Osteoblast (primary cell): ENCODE results near the gene METTL17. TPM values are rescaled to one million over a fixed set of nuclear protein-coding genes. Genes with fewer than 3 reads are reported as not detected.

Experiments used
- DNase-seq: peaks from one replicate; pipeline ENCODE4 v3.0.0; 2011; ENCODE audit warnings: low spot score, mixed read lengths; ENCODE audit not compliant: insufficient read length; ENCODE audit errors: missing footprints
- H2AFZ ChIP-seq: 2 replicates; pipeline ENCODE4 v1.6.0; 2011; ENCODE audit warnings: mild to moderate bottlenecking, low read length
- H3K27ac ChIP-seq: 2 replicates; pipeline ENCODE4 v1.5.1; 2011; ENCODE audit warnings: mild to moderate bottlenecking, low read depth, low read length, moderate library complexity
- H3K27me3 ChIP-seq: 2 replicates; pipeline ENCODE4 v1.6.0; 2012; ENCODE audit warnings: mild to moderate bottlenecking, control low read depth, inconsistent platforms, low read length, moderate library complexity; ENCODE audit not compliant: insufficient read depth
- H3K36me3 ChIP-seq: 2 replicates; pipeline ENCODE4 v1.5.1; 2011; ENCODE audit warnings: mild to moderate bottlenecking, low read length, control low read depth, moderate library complexity; ENCODE audit not compliant: insufficient read depth
- H3K4me1 ChIP-seq: 2 replicates; pipeline ENCODE4 v1.5.1; 2011; ENCODE audit warnings: mild to moderate bottlenecking, low read length, control low read depth, moderate library complexity; ENCODE audit not compliant: insufficient read depth
- H3K4me2 ChIP-seq: 2 replicates; pipeline ENCODE4 v1.6.0; 2011; ENCODE audit warnings: mild to moderate bottlenecking, low read length; ENCODE audit not compliant: insufficient read depth
- H3K4me3 ChIP-seq: fragments of 200-600 bp; sonication (generic); 3 replicates; pipeline ENCODE4 v1.5.1; 2012; ENCODE audit warnings: mild to moderate bottlenecking, low read length, inconsistent platforms; ENCODE audit not compliant: insufficient read depth
- H3K79me2 ChIP-seq: 2 replicates; pipeline ENCODE4 v1.6.0; 2012; ENCODE audit warnings: mild to moderate bottlenecking, low read length, control low read depth, inconsistent platforms; ENCODE audit not compliant: insufficient read depth
- H3K9me3 ChIP-seq: 2 replicates; pipeline ENCODE4 v1.5.1; 2011; ENCODE audit warnings: low read depth, low read length, control low read depth
- H4K20me1 ChIP-seq: 2 replicates; pipeline ENCODE4 v1.6.0; 2012; ENCODE audit warnings: mild to moderate bottlenecking, low read length, control low read depth; ENCODE audit not compliant: insufficient read depth
- CTCF ChIP-seq: IDR thresholded peaks from 2 replicates; pipeline ENCODE4 v1.5.1; 2011; ENCODE audit warnings: mild to moderate bottlenecking, low read depth, low read length, moderate library complexity; ENCODE audit errors: extremely low read depth
- total RNA-seq: library from RNA; depleted of rRNA; stranded (reverse); fragments of >200 nt; gene quantifications from 2 replicates; pipeline ENCODE4 v1.2.3, GENCODE V29; 2012

The METTL17 gene
- total RNA-seq, 1 donor: 50.3 TPM

DNA sequence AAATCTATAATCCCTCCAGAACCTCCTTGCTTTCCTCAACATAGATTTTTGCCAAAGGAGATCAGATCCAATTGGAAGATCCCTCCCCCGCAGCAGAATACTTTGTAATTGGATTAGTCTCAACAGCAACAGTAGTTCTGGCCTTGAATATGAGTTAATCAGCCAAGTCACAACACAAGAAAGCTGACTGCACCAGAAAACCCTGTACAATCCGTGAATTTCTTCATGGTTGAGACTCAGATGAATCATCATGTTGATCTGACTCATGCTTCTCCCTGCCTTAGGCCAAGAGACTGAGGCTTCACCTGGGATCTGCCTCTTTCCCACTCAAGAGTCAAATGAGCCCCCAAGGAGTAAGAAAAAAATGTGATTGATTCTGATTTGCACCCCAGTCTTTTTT lies 3.0 kb upstream of the METTL17 start:
- Histone ChIP-seq H4K20me1 (peaks cover 2% of the 10 kb centered on the region), H3K79me2 (peaks cover 16% of the 10 kb centered on the region), H2AFZ (peak overlapping the region; percentile 21), H3K4me1 (peaks cover 30% of the 10 kb centered on the region), H3K9me3 (no peaks in the 10 kb centered on the region), H3K4me2 (peak overlapping the region; percentile 47), H3K4me3 (no peak overlapping the region), H3K36me3 (peaks cover under 1% of the 10 kb centered on the region), H3K27me3 (no peaks in the 10 kb centered on the region), H3K27ac (peak overlapping the region; percentile 40)
- no peak for TF ChIP-seq CTCF
- DNase-seq: peak; percentile 93

- Histone ChIP-seq H3K79me2 (peaks cover 21% of the 10 kb centered on the region), H3K9me3 (no peaks in the 10 kb centered on the region), H3K27me3 (no peaks in the 10 kb centered on the region), H3K36me3 (peaks cover 20% of the 10 kb centered on the region), H3K4me3 (peak overlapping the region; percentile 23), H3K4me2 (peak overlapping the region; percentile 96), H2AFZ (peak overlapping the region; percentile 10), H3K27ac (peak overlapping the region; percentile 49), H4K20me1 (peaks cover 8% of the 10 kb centered on the region), H3K4me1 (peaks cover 30% of the 10 kb centered on the region)
- DNase-seq: no peak
- no peak for TF ChIP-seq CTCF
These were observed 886 bp upstream of the METTL17 start for GRCh38 chr14:20988717-20989470.

DNA sequence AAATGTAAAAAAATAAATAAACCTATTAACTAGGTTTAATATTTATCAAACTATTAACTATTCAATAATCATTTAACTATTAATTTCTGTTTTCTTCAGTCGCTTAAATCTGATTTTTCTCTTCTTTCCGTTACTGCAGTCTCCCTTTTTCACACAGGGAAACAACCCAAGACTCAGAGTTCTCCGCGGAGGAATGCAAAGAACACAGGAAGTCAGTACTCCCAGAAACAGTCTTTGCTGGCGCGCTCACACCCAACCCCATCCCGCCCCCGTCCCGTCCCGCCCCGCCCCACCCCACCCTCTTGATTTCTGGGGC lies 351 bp upstream of the METTL17 start:
- Histone ChIP-seq H3K27me3 (no peaks in the 10 kb centered on the region), H4K20me1 (peaks cover 8% of the 10 kb centered on the region), H3K4me3 (peak overlapping the region; percentile 87), H3K9me3 (no peaks in the 10 kb centered on the region), H3K4me1 (peaks cover 30% of the 10 kb centered on the region), H3K4me2 (peak overlapping the region; percentile 96), H2AFZ (peak overlapping the region; percentile 10), H3K79me2 (peaks cover 21% of the 10 kb centered on the region), H3K27ac (peak overlapping the region; percentile 49), H3K36me3 (peaks cover 26% of the 10 kb centered on the region)
- DNase-seq: no peak
- TF ChIP-seq CTCF: no peak

DNA sequence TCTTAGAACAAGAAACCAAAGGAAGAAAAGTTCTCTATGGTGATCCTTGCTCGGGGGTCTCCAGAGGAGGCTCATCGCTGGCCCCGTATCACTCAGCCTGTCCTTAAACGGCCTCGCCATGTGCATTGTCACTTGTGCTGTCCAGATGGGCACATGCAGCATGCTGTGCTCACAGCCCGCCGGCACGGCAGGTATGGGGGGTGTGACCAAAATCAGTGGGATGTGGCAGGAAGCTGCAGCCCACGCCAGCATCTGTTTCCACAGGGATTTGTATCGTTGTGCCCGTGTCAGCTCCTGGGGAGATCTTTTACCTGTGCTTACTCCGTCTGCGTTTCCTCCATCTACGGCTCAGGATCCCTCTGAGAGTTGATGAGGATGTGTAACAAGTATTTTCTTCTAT lies 6.7 kb downstream of the METTL17 start:
- peaks cover 8% of the 10 kb centered on the region for H4K20me1 ChIP-seq

More for the DNA sequence above, 6.7 kb downstream of the METTL17 start:
- H2AFZ ChIP-seq: no peak overlapping the region
- no peak overlapping the region for H3K4me2 ChIP-seq
- no peak overlapping the region for H3K4me3 ChIP-seq
- TF ChIP-seq CTCF: no peak
- no peak for DNase-seq
- H3K27ac ChIP-seq: no peak overlapping the region
- no peaks in the 10 kb centered on the region for H3K4me1 ChIP-seq
- H3K79me2 ChIP-seq: peaks cover 8% of the 10 kb centered on the region
- H3K36me3 ChIP-seq: peaks cover 56% of the 10 kb centered on the region
- no peaks in the 10 kb centered on the region for H3K27me3 ChIP-seq
- H3K9me3 ChIP-seq: no peaks in the 10 kb centered on the region
